Astrocyte of the hippocampus (primary cell): Measurements from ENCODE around the gene MT1B.
"Not testable (repeated sequence)": the region's sequence is repeated elsewhere in the genome, so short reads cannot be mapped to it uniquely, and the experiment has no call there.

ENCODE experiments used
- DNase-seq: peaks from one replicate; pipeline ENCODE4 v3.0.0; 2011; ENCODE audit warnings: low read depth, low spot score

The MT1B gene

DNA sequence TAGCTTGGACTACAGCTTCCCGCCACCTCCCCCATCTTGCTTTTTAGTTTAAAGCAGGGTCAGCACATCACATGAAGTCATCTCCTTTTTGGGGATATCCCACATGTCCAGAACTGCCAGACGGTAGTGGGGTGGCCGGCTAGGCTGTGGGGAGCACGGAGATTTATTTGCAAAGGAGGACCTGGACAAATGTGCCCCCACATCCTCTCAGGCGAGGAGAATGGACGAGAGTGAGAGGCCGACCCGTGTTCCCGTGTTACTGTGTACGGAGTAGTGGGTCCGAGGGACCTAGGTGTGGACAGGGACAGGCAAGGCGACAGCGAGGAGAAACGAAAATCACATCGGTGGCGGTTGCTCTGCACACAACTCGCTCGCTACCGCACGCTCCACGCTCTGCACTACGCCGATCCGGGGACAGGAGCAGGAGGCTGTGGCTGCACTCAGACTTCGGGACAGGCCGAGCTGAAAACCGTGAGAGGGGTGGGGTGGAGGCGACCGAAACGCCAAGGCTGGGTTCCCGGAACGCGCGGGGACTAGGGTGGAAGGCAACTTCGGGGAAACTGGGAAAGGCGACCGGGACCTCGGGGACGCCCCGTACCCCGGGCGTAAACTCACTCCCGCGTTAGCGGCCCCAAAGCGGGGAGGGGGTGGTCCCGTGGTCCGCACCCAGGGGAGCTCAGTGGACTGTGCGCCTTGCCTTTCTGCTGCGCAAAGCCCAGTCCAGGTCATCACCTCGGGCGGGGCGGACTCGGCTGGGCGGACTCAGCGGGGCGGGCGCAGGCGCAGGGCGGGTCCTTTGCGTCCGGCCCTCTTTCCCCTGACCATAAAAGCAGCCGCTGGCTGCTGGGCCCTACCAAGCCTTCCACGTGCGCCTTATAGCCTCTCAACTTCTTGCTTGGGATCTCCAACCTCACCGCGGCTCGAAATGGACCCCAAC, 13.6 kb upstream of the MT1B start, which contains the start of gene MT1A:
Gene MT1A (plus strand): TSS at position 853 of the 937 bp plus-strand sequence. CDS start 73 bp downstream, at position 926.
- peak; percentile 62 for DNase-seq

DNA sequence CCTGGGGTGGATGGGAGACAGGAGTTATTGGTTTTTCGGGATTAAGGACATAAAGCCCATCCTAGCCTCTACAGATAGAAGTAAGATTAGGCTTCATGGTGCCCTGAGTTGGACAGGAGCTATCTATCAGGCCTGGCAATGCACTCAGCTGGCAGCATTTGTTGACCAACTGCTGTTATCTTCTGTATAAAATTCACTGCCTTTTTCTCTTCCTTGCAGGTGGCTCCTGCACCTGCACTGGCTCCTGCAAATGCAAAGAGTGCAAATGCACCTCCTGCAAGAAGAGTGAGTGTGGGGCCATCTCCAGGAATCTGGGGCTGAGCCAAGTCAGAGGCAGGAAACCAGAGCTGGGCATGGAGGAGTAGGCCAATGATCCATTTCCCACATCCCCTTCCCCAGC, 12.6 kb upstream of the MT1B start:
- DNase-seq, result no peak

DNA sequence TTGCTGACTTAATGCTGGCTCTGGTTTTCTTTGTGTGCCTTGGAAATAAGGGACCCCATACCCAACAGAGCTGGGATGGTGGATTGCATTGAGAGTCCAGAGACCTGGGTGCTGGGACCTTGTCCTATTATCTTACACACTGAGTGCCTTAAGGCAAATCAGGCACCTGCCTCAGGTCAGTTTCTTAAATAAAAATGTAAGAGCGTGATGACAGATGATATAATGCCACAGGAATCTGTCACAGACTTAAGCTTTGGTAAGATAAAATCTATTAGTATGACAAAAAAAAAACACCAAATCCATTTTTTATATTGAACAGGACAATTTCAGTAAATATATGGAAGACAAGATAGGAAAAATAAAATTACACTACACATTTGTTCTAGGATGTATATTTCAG, 11.6 kb upstream of the MT1B start:
- no peak for DNase-seq

DNA sequence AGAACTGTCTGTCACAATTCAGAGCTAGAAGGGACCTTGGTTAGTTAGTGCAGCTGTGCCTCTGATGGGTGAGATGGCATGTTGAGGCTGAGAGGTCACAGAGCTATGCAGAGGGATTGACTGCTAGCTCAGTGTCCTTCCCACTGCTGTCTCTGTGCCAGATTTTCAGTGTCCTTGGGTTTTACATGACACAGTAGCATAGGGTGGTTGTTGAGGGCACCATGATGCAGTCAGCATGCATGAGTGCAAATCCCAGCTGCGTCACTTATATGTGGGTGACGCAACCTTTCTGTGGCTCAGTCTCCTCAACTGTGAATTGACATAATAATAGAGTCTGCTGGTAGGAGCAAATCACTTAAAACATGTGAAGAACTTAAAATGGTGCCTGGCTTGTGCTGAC, 10.5 kb upstream of the MT1B start:
- no peak for DNase-seq

DNA sequence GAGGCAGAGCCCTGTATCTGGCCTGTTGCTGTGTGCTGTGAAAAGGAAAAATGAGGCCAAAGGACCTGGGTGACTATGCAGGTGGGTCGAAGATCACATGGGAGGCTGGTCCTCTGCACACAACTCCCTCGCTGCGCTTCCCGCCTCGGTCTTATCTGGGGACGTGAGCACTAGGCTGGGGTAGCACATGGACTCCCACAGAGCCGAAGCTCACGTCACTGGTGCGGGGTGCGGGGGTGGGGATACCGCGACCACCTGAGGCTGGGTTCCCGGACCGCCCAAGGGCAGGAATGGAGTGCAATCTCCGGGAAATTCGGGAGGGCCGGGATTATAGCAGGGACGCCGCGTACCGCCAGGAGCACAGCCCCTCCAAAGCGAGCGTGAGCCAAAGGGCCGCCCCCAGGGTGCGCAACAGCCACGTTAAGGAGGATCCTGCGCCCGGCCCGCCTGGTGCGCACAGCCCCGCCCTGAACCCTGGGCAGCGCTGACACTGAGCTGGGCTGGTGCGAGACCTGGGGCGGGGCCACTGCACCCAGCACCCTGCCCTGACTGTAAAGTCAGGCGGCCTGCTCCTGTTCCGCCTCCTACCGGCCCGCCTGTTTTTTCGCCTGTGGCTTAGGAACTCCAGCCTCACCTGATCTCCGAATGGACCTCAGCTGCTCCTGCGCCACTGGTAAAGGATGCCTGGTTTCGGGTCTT, 8.5 kb upstream of the MT1B start:
- peak; percentile 40 for DNase-seq

DNA sequence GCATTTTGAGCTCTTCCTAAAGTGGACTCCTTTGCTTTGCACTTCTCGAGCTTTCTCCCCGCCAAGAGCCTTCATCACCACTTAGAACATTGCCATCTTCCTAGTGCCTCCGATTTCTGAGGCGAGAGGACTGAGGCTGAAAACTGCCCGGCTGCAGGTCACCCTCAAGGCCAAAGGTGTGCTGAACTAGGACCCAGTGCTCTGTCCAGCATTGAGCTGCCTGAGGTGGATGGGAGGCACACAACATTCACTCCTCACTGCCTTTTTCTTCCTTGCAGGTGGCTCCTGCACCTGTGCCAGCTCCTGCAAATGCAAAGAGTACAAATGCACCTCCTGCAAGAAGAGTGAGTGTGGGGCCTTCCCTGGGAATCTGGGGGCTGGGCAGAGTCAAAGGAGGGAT, 7.9 kb upstream of the MT1B start:
- no peak for DNase-seq

DNA sequence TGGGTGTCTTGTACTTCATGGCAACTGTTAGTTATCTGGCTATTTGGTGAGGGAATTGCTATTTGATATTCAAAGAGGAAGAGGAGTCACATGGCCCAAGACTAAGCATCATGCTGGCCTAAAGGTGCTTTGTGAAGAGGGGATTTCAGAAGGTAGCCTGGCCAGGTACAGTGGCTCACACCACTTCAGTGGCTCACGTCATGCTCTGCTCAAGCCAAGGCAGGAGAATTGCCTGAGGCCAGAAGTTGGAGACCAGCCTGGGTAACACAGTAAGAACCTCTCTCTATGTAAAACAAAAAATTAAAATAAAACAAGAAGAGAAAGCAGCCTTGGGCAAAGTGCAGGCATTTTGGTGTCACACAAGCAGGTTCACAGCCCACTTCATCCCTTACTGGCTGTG, 6.4 kb upstream of the MT1B start:
- no peak for DNase-seq

DNA sequence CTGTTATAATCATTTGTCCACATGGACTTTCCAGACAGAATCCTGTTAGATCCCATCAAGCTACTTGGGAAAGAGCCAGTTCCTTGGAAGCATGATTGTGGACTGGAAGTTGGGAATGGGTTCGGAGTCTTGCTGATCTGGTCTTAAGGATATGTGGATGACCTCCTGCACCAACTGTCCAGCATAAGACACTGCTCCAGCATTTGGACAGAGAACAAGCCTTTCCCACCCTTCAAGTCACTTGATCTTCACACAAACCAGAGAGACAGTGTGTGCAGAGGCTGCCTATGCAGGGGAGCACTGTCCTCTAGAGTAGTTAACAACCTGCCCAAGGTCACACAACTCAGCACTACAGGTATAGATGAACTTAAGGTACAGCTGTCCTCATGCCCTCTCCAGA, 5.8 kb upstream of the MT1B start:
- no peak for DNase-seq

DNA sequence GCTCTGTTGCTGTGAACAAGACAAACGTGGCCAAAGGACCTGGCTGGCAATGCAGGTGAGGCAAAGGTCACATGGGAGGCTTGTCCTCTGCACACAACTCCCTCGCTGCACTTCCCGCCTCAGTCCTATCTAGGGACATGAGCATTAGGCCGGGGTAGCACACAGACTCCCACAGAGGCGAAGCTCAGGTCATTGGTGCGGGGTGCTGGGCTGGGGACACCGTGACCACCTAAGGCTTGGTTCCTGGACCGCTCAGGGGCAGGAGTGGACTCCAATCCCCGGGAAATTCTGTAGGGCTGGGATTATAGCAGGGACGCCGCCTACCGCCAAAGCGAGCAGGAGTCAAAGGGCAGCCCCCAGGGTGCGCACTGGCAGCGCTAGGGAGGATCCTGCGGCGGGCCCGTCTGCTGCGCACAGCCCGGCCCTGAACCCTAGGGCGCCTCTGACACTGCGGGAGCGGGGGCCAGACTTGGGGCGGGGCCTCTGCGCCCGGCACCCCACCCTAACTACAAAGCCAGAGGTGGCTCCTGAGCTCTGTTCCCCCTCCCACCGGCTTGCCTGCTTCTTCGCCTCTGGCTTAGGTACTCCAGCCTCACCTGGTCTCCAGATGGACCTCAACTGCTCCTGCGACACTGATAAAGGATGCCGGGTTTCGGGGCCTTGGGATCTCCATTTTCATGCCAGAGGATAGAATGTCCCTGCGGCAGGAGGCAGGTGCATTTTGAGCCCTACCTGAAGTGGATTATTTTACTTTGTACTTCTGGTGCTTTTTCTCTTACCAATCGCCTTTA, 3.9 kb upstream of the MT1B start:
- no peak for DNase-seq

DNA sequence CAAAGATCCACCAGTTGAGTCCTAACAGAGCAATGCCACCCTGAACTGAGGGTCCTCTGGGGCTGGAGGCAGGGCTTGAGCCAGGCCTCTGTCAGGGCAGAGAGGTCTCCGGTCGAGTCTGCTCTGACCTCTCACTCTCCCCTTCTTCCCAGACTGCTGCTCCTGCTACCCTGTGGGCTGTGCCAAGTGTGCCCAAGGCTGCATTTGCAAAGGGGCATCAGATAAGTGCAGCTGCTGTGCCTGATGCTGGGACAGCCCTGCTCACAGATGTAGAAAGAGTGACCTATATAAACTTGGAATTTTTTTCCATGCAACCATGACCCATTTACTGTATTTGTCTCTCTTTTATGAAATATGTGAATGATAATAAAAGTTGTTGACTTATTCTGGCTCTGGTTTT, 2.4 kb upstream of the MT1B start:
- DNase-seq, result no peak

DNA sequence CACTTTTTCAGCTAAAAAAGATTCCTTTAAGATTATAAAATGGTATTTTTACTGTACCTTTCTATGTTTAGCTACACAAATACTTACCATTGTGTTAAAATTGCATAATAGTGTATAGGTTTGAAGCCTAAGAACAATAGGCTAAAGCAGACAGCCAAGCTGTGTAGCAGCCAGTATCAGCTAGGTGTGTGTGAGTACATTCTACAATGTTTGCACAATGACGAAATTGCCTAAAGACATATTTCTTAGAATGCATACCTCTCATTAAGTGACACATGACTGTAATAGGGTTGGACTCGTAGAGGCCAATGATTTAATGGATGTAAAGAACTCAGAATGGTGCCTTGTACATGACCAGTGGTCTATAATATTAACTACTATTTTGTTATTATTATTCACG, 1.9 kb upstream of the MT1B start:
- DNase-seq, result no peak

DNA sequence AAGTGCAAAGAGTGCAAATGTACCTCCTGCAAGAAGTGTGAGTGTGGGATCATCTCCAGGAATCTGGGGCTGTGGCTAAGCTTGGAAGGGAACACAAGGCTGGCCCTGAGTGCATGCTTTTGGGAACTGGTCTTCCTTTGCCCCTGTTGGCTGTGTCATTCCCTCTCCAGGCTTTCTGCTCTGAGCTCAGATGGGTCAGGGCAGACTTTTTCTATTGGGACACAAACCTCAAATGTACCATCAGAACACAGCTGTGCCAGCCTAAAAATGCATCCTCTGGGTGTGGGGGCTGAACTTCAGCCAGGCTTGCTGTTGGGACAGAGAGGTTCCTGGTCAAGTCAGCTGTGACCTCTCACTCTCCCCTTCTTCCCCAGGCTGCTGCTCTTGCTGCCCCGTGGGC, 914 bp downstream of the MT1B start:
- no peak for DNase-seq

DNA sequence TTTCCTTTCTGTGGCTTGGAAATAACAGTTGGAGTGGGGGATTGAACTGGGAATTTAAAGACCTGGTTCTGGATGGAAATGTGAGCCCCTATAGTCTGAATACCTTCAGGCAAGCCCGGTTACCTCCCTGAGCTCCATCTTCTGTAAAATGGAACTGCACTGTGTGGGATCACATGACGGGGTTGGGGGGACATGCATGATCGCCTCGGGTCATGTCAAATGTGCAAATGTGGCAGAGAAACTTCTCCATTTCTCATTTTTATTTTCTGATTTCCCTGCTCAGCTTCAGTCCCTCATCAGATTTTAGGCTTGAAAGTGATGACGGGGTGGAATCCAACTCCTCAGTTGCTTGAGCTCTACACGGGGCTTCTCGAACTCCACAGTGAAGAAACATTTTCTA, 1.5 kb downstream of the MT1B start:
- DNase-seq, result no peak

DNA sequence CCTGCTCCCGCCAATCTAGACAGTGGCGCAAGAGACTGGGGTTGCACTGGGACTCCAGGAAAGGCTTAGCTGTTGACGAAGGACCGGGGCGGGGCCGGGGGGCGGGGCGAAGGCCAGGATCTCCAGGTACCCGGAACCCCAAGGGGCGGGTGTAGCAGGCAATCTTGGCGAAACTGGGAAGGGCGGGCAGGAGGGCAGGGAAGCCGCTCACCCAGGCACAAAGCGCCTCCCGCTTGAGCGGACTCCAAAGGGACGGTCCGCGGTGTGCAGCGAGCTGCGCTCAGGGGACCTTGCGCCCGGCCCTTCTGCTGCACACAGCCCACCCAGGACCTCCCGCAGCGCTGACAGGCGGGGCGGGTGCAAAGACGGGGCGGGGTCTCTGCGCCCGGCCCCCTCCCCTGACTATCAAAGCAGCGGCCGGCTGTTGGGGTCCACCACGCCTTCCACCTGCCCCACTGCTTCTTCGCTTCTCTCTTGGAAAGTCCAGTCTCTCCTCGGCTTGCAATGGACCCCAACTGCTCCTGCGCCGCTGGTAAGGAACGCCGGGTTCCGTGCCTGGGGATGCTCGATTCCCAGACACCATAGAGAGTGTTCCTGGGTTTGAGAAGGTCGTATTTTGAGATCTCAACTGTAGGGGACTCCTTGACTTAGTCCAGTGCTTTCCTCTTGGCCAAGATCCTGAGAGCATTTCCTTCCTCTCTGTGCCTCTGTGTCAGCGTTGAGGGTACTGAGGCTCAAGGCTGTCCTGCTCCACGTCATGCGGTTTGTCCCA, 6.1 kb downstream of the MT1B start, which contains the start of gene MT1F:
Gene MT1F (plus strand): TSS at position 405 of the 772 bp plus-strand sequence. CDS start 100 bp downstream, at position 505.
- peak; percentile 50 for DNase-seq

DNA sequence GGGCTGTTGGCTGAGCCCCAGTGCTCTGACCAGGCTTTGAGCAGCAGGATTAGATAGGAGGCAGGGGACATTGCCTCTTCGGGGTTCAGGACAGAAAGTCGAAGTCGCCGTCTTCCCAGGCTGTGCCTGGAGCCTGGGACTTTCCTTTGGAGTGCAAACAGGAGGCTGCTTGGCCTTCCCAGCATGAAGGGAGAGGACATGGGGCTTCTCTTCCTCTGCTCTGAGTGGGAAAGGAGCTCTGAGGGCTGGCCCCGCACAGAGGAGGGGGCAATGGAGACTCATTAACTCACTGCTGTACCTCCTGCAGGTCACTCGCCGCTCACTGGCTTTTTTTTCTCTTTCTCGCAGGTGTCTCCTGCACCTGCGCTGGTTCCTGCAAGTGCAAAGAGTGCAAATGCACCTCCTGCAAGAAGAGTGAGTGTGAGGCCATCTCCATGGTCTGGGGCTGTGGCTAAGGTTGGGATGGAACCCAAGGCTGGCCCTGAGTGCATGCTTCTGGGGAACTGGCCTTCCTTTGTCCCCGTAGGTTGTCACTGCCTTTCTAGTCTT, 6.7 kb downstream of the MT1B start:
- no peak for DNase-seq

DNA sequence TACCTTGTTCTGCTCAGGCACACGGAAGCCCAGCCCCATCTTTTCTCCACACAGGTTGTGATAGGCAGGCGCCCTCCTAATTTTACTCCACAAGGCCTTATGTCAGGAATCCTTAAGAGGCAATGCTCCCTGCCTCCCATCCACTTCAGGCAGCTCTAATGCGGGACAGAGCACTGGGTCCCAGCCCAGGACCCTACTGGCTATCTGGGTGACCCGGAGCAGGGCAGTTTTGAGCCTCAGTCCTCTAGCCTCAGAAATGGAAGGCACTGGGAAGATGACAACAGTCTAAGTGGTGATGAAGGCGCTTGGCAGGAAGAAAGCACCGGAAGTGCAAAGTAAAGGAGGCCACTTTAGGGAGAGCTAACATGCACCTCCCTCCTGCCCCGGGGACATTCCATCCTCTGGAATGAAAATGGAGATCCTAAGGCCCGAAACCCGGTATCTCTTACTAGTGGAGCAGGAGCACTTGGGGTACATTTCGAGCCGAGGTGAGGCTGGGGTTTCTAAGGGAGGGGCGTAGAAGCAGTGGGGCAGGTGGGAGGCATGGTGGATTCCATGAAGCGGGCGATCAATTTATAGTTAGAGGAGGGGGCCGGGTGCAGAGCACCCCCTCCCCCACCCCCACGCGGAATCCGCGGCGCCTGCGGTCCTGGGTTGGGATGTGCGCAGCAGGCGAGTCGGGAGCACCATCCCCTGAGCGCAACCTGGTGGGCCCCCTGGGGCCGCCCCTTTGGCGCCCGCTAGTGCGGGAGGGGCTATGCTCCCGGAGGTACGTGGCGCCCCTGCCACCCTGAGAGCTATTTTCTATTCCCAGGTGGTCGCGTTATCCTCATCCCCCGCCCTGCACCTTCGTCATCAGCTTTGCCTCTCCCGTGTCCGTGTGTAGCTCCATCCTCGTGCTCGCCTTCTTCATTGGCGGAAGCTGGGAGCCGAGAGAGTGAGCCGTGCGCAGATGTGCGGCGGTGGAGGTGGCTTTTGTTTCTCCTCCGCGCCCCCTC, 11.0 kb downstream of the MT1B start:
- DNase-seq, result no peak

DNA sequence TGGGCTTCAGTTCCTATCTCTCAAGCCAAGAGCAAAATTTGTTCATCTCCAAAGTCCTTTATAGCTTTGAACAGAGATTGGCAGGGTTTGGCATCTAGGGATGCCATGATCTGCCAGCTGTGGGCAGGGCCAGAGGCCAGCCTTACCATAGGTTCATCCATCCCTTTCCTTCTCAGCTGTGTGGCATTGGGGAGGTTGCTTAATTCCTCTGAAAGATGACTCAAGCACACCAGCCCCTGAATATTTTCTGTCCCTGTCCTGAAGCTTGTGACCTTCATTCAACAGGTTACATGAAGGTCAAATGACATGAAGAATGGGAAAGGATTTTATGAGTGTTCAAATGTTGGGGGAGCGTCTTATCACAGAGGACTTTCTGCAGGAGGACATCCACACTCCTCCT, 12.8 kb downstream of the MT1B start:
- no peak for DNase-seq

DNA sequence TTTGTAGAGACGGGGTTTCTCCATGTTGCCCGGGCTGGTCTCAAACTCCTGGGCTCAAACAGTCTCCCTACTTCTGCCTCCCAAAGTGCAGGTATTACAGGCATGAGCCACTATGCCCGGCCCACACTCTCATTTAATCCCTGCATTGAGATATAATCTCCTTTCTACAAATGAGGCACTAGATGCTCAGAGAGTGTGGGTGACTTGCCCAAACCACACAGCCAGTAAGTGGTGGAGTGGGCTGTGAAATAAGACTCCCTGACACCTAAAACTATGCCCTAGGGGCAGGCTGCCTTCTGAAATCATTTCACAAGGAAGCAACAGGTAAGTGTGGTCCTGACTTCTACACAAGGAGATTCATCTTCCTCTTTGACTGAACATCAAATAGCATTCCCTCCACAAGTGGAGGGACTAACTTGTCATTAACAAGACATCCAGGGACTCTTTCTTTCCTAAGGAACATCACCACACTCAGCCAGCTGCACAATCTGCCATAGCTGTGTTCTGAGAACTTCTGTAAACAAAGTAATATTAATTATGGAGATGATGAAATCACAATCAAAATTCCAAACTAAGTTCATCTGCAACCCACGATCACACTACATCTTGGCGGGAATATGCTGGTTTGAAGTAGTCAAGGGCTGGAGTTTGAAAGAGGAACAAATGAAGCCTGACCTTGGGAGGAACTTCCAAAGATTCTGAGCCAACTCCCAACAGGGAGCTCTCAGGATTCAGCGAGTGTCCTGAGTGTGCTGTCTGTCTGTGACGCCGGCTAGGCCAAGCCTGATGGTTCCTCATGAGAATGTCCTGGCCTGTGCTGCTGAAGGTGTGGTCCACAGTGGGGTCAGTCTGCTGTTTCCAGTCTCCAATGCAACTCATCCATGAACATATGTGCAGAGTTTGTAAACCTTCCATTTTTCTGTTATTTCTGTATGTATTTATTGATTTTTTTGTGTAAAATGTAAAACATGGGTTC, 13.9 kb downstream of the MT1B start:
- not testable (repeated sequence) for DNase-seq
